Peyer's patch (tissue), 4 donors: ENCODE results near the gene FH.

ENCODE experiments used
- CTCF ChIP-seq, 6 experiments: fragments of 450-650 bp in 4 of 6; fragments of 200-600 bp in 2 of 6; sonication (generic) in 1 of 6; IDR thresholded peaks; one replicate each; pipeline ENCODE4 v1.5.1; 2017 to 2019; ENCODE audit warnings: antibody characterized with exemption in 6 of 6, mild to moderate bottlenecking in 3 of 6, moderate library complexity in 1 of 6
- POLR2A ChIP-seq, 2 donors: fragments of 450-650 bp; IDR thresholded peaks; one replicate each; pipeline ENCODE4 v1.5.1; 2017; ENCODE audit warnings: antibody characterized with exemption in 2 of 2, mild to moderate bottlenecking in 2 of 2, moderate library complexity in 2 of 2

- no peak for TF ChIP-seq CTCF (IDR thresholded peaks at IDR 0.05)
- no peak for TF ChIP-seq POLR2A (IDR thresholded peaks at IDR 0.05)
These were observed 5.5 kb upstream of the FH start for GRCh38 chr1:241525026-241525425.
